HG02798 (cell line): ENCODE measurements around the gene SCARF2.
"Not testable (repeated sequence)": the region's sequence is repeated elsewhere in the genome, so short reads cannot be mapped to it uniquely, and the experiment has no call there.

Experiments used
- ATAC-seq: cut with Tn5 transposase; IDR thresholded peaks from one replicate; pipeline ENCODE4 v1.9.1; 2021; ENCODE audit warnings: mild to moderate bottlenecking; ENCODE audit not compliant: unreplicated experiment, poor library complexity

Gene SCARF2

GRCh38 chr22:20437613-20438426 lies at the start of gene SCARF2:
SCARF2 (minus strand) TSS chr22:20437825; CDS start chr22:20437754, 71 bp downstream.
- no peak for ATAC-seq

- ATAC-seq: no peak
These were observed 48.6 kb upstream of the SCARF2 start for GRCh38 chr22:20486229-20486628.

- ATAC-seq: no peak
These were observed 47.5 kb upstream of the SCARF2 start for GRCh38 chr22:20484948-20485683.

- ATAC-seq: no peak
These were observed 46.1 kb upstream of the SCARF2 start for GRCh38 chr22:20483771-20484170.

GRCh38 chr22:20483143-20483506 lies 45.5 kb upstream of the SCARF2 start:
- ATAC-seq: not testable (repeated sequence)

- ATAC-seq: no peak
These were observed 42.1 kb upstream of the SCARF2 start for GRCh38 chr22:20479612-20480196.

- ATAC-seq: not testable (repeated sequence)
These were observed 40.4 kb upstream of the SCARF2 start for GRCh38 chr22:20478059-20478458.

- not testable (repeated sequence) for ATAC-seq
These were observed 37.9 kb upstream of the SCARF2 start for GRCh38 chr22:20475569-20475968.

- ATAC-seq: no peak
These were observed 37.5 kb upstream of the SCARF2 start for GRCh38 chr22:20475115-20475436.

- no peak for ATAC-seq
These were observed 35.2 kb upstream of the SCARF2 start for GRCh38 chr22:20472629-20473442.

GRCh38 chr22:20471126-20471833 lies 33.7 kb upstream of the SCARF2 start:
- no peak for ATAC-seq

- ATAC-seq: not testable (repeated sequence)
These were observed 32.9 kb upstream of the SCARF2 start for GRCh38 chr22:20470525-20470924.

- no peak for ATAC-seq
These were observed 31.7 kb upstream of the SCARF2 start for GRCh38 chr22:20469110-20469868.

GRCh38 chr22:20466659-20467379 lies 29.2 kb upstream of the SCARF2 start:
- no peak for ATAC-seq

GRCh38 chr22:20465759-20466077 lies 28.1 kb upstream of the SCARF2 start:
- ATAC-seq: no peak

- ATAC-seq: no peak
These were observed 27.5 kb upstream of the SCARF2 start for GRCh38 chr22:20464912-20465758.

GRCh38 chr22:20464096-20464614 lies 26.5 kb upstream of the SCARF2 start:
- no peak for ATAC-seq
